AG08395 (cell line): ENCODE data around the gene LALBA.
"Not testable (repeated sequence)": the region's sequence is repeated elsewhere in the genome, so short reads cannot be mapped to it uniquely, and the experiment has no call there.

Experiments used
- DNase-seq: peaks from one replicate; pipeline ENCODE4 v3.0.0; 2012; ENCODE audit warnings: mixed read lengths, low spot score

LALBA gene

GRCh38 chr12:48527891-48528670 is 41.8 kb downstream of the LALBA start:
- DNase-seq = no peak

GRCh38 chr12:48525332-48525731 is 44.5 kb downstream of the LALBA start, which contains the start of gene OR8S1:
TSS of gene OR8S1 (plus strand) at chr12:48525632. CDS start at chr12:48525632, 0 bp downstream.
- no peak for DNase-seq

- DNase-seq = not testable (repeated sequence)
Measured at GRCh38 chr12:48520381-48520780, 49.5 kb downstream of the LALBA start.
